ENCODE results near the gene WNT9A. TPM values are rescaled to one million over a fixed set of nuclear protein-coding genes. Genes with fewer than 3 reads are reported as not detected.

WNT9A gene
- total RNA-seq, 1 experiment from 2014 or later, result not detected

GRCh38 chr1:227905573-227906487 is 41.9 kb downstream of the WNT9A start:
- Histone ChIP-seq H3K4me3 (ENCODE audit: low read length) (no peak overlapping the region), H3K4me1 (ENCODE audit: low read length) (no peaks in the 10 kb centered on the region), H3K36me3 (ENCODE audit: insufficient read depth, low read length) (no peaks in the 10 kb centered on the region), H4K20me1 (ENCODE audit: insufficient read depth, low read depth, low read length) (no peaks in the 10 kb centered on the region), H3K9me3 (ENCODE audit: low read length) (no peaks in the 10 kb centered on the region), H3K9ac (ENCODE audit: low read length) (no peak overlapping the region), H2AFZ (ENCODE audit: low read length) (no peak overlapping the region), H3K27me3 (ENCODE audit: low read length) (no peaks in the 10 kb centered on the region), H3K9me2 (replicated peaks; ENCODE audit: insufficient read depth, low read length) (no peaks in the 10 kb centered on the region), H3K27ac (ENCODE audit: low read length) (no peak overlapping the region), H3K79me2 (ENCODE audit: low read length) (no peaks in the 10 kb centered on the region), H3K4me2 (ENCODE audit: low read depth, low read length, poor library complexity, severe bottlenecking) (no peak overlapping the region)
- peak; percentile 42 for DNase-seq

GRCh38 chr1:227904541-227905335 is 43.0 kb downstream of the WNT9A start:
- H3K4me2 ChIP-seq (ENCODE audit: low read depth, low read length, poor library complexity, severe bottlenecking), result no peak overlapping the region

DNA sequence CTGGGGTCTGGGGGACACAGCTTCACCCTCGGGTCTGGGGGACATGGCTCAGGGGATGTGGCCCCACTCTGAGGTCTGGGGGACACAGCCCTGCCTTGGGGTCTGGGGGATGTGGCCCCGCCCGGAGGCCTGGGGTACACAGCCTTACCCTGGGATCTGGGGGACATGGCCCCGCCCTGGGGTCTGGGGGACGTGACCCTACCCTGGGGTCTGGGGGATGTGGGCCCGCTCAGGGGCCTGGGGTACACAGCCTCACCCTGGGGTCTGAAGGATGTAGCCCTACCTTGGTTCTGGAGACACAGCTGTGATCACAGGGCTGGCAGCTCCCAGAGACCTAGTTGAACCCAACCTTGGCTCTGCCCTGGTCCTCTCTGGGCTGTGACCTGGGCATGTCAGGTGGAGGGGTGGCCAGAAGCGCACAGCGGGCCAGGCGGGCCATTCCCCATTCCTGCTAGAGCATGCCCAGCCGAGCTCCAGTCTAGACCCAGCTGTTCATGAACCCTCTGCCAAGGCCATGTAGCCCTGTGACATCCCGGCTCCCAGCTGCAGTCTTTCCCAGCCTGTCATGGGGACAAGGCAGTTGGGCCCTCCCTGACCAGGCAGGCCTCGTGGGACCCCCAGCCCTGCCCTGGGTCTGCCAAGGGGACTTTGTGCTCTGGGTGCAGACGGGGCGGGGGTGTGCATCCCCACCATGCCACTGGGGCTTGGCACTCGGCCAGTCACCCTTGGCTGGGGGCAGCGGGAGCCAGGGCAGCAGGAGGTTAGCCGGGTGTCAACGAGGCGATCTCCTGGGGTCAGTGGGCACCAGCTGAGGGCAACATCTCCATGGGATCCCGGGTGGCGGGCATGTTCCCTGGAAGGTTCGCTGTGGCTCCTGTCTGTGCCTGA is 43.9 kb downstream of the WNT9A start:
- Histone ChIP-seq H3K4me1 (ENCODE audit: low read length) (no peaks in the 10 kb centered on the region), H3K9me2 (replicated peaks; ENCODE audit: insufficient read depth, low read length) (no peaks in the 10 kb centered on the region), H3K9ac (ENCODE audit: low read length) (no peak overlapping the region), H2AFZ (ENCODE audit: low read length) (no peak overlapping the region), H3K79me2 (ENCODE audit: low read length) (no peaks in the 10 kb centered on the region), H3K4me2 (ENCODE audit: low read depth, low read length, poor library complexity, severe bottlenecking) (no peak overlapping the region), H3K9me3 (ENCODE audit: low read length) (no peaks in the 10 kb centered on the region), H3K27me3 (ENCODE audit: low read length) (no peaks in the 10 kb centered on the region), H3K36me3 (ENCODE audit: insufficient read depth, low read length) (no peaks in the 10 kb centered on the region), H3K4me3 (ENCODE audit: low read length) (no peak overlapping the region), H3K27ac (ENCODE audit: low read length) (no peak overlapping the region), H4K20me1 (ENCODE audit: insufficient read depth, low read depth, low read length) (no peaks in the 10 kb centered on the region)
- no peak for DNase-seq

More at GRCh38 chr1:227904541-227905335, 43.0 kb downstream of the WNT9A start:
- H3K79me2 ChIP-seq (ENCODE audit: low read length), result no peaks in the 10 kb centered on the region
- no peak overlapping the region for H3K9ac ChIP-seq (ENCODE audit: low read length)
- no peak overlapping the region for H3K27ac ChIP-seq (ENCODE audit: low read length)
- DNase-seq, result no peak
- no peaks in the 10 kb centered on the region for H3K4me1 ChIP-seq (ENCODE audit: low read length)
- H3K9me2 ChIP-seq (replicated peaks; ENCODE audit: insufficient read depth, low read length), result no peaks in the 10 kb centered on the region
- no peak overlapping the region for H3K4me3 ChIP-seq (ENCODE audit: low read length)
- H3K27me3 ChIP-seq (ENCODE audit: low read length), result no peaks in the 10 kb centered on the region
- no peaks in the 10 kb centered on the region for H3K36me3 ChIP-seq (ENCODE audit: insufficient read depth, low read length)
- H4K20me1 ChIP-seq (ENCODE audit: insufficient read depth, low read depth, low read length), result no peaks in the 10 kb centered on the region
- no peaks in the 10 kb centered on the region for H3K9me3 ChIP-seq (ENCODE audit: low read length)
- no peak overlapping the region for H2AFZ ChIP-seq (ENCODE audit: low read length)

- no peaks in the 10 kb centered on the region for H4K20me1 ChIP-seq (ENCODE audit: insufficient read depth, low read depth, low read length)
- H3K9me3 ChIP-seq (ENCODE audit: low read length), result no peaks in the 10 kb centered on the region
- no peak overlapping the region for H3K4me2 ChIP-seq (ENCODE audit: low read depth, low read length, poor library complexity, severe bottlenecking)
- H3K4me1 ChIP-seq (ENCODE audit: low read length), result no peaks in the 10 kb centered on the region
- H3K9ac ChIP-seq (ENCODE audit: low read length), result no peak overlapping the region
- H3K36me3 ChIP-seq (ENCODE audit: insufficient read depth, low read length), result no peaks in the 10 kb centered on the region
- H3K27ac ChIP-seq (ENCODE audit: low read length), result no peak overlapping the region
- no peak for DNase-seq
- no peaks in the 10 kb centered on the region for H3K79me2 ChIP-seq (ENCODE audit: low read length)
- no peak overlapping the region for H2AFZ ChIP-seq (ENCODE audit: low read length)
- H3K4me3 ChIP-seq (ENCODE audit: low read length), result no peak overlapping the region
- no peaks in the 10 kb centered on the region for H3K27me3 ChIP-seq (ENCODE audit: low read length)
- H3K9me2 ChIP-seq (replicated peaks; ENCODE audit: insufficient read depth, low read length), result no peaks in the 10 kb centered on the region
These were observed 44.6 kb downstream of the WNT9A start for GRCh38 chr1:227903061-227903521.

- DNase-seq, result no peak
- Histone ChIP-seq H2AFZ (ENCODE audit: low read length) (no peak overlapping the region), H3K27me3 (ENCODE audit: low read length) (no peaks in the 10 kb centered on the region), H3K4me3 (ENCODE audit: low read length) (no peak overlapping the region), H3K9me3 (ENCODE audit: low read length) (no peaks in the 10 kb centered on the region), H3K9ac (ENCODE audit: low read length) (no peak overlapping the region), H4K20me1 (ENCODE audit: insufficient read depth, low read depth, low read length) (no peaks in the 10 kb centered on the region), H3K4me2 (ENCODE audit: low read depth, low read length, poor library complexity, severe bottlenecking) (no peak overlapping the region), H3K27ac (ENCODE audit: low read length) (no peak overlapping the region), H3K4me1 (ENCODE audit: low read length) (no peaks in the 10 kb centered on the region), H3K36me3 (ENCODE audit: insufficient read depth, low read length) (no peaks in the 10 kb centered on the region), H3K9me2 (replicated peaks; ENCODE audit: insufficient read depth, low read length) (no peaks in the 10 kb centered on the region), H3K79me2 (ENCODE audit: low read length) (no peaks in the 10 kb centered on the region)
These were observed 45.1 kb downstream of the WNT9A start for GRCh38 chr1:227902641-227902990.

- H3K27me3 ChIP-seq (ENCODE audit: low read length), result no peaks in the 10 kb centered on the region
- no peaks in the 10 kb centered on the region for H3K36me3 ChIP-seq (ENCODE audit: insufficient read depth, low read length)
- no peaks in the 10 kb centered on the region for H3K9me2 ChIP-seq (replicated peaks; ENCODE audit: insufficient read depth, low read length)
- no peaks in the 10 kb centered on the region for H3K79me2 ChIP-seq (ENCODE audit: low read length)
- H3K9ac ChIP-seq (ENCODE audit: low read length), result no peak overlapping the region
- H3K27ac ChIP-seq (ENCODE audit: low read length), result no peak overlapping the region
- no peak for DNase-seq
- no peak overlapping the region for H2AFZ ChIP-seq (ENCODE audit: low read length)
- no peaks in the 10 kb centered on the region for H4K20me1 ChIP-seq (ENCODE audit: insufficient read depth, low read depth, low read length)
- no peak overlapping the region for H3K4me2 ChIP-seq (ENCODE audit: low read depth, low read length, poor library complexity, severe bottlenecking)
- no peaks in the 10 kb centered on the region for H3K4me1 ChIP-seq (ENCODE audit: low read length)
- no peaks in the 10 kb centered on the region for H3K9me3 ChIP-seq (ENCODE audit: low read length)
- H3K4me3 ChIP-seq (ENCODE audit: low read length), result no peak overlapping the region
These were observed 45.7 kb downstream of the WNT9A start for GRCh38 chr1:227901906-227902640.

- H2AFZ ChIP-seq (ENCODE audit: low read length), result no peak overlapping the region
- no peaks in the 10 kb centered on the region for H3K36me3 ChIP-seq (ENCODE audit: insufficient read depth, low read length)
- H3K4me2 ChIP-seq (ENCODE audit: low read depth, low read length, poor library complexity, severe bottlenecking), result no peak overlapping the region
- H3K79me2 ChIP-seq (ENCODE audit: low read length), result no peaks in the 10 kb centered on the region
- no peak overlapping the region for H3K27ac ChIP-seq (ENCODE audit: low read length)
- H3K9ac ChIP-seq (ENCODE audit: low read length), result no peak overlapping the region
- H3K4me3 ChIP-seq (ENCODE audit: low read length), result no peak overlapping the region
- H4K20me1 ChIP-seq (ENCODE audit: insufficient read depth, low read depth, low read length), result no peaks in the 10 kb centered on the region
- H3K9me2 ChIP-seq (replicated peaks; ENCODE audit: insufficient read depth, low read length), result no peaks in the 10 kb centered on the region
- H3K9me3 ChIP-seq (ENCODE audit: low read length), result no peaks in the 10 kb centered on the region
- no peaks in the 10 kb centered on the region for H3K4me1 ChIP-seq (ENCODE audit: low read length)
- no peak for DNase-seq
- H3K27me3 ChIP-seq (ENCODE audit: low read length), result no peaks in the 10 kb centered on the region
These were observed 46.4 kb downstream of the WNT9A start for GRCh38 chr1:227901239-227901905.

Data from Karpas-422 (cell line).